Nephron (organoid): ENCODE measurements around the gene USHBP1.

Experiments
- H3K27ac Mint-ChIP-seq, 3 experiments: 2 replicates each; pipeline ENCODE4 v1.8.0; 2020; ENCODE audit warnings: mixed read lengths in 3 of 3, mild to moderate bottlenecking in 2 of 3, moderate library complexity in 1 of 3
- H3K27me3 Mint-ChIP-seq: 2 replicates; pipeline ENCODE4 v1.8.0; 2021; ENCODE audit warnings: low read depth, mild to moderate bottlenecking, moderate library complexity, mixed read lengths
- H3K36me3 Mint-ChIP-seq: 2 replicates; pipeline ENCODE4 v1.8.0; 2020; ENCODE audit warnings: low read depth, mixed read lengths
- H3K4me1 Mint-ChIP-seq: 2 replicates; pipeline ENCODE4 v1.8.0; 2020; ENCODE audit warnings: mixed read lengths
- H3K4me3 Mint-ChIP-seq, 3 experiments: 2 replicates each; pipeline ENCODE4 v1.8.0; 2020; ENCODE audit warnings: mild to moderate bottlenecking in 3 of 3, mixed read lengths in 3 of 3, moderate library complexity in 2 of 3
- H3K9me3 Mint-ChIP-seq: 2 replicates; pipeline ENCODE4 v1.8.0; 2020; ENCODE audit warnings: mixed read lengths
- TF ChIP-seq, protein P1 (sequence below), 3 experiments: fragments of 200-600 bp; sonication (generic); IDR thresholded peaks; one replicate each; pipeline ENCODE4 v1.5.0; 2021; ENCODE audit warnings: antibody characterized with exemption in 3 of 3; ENCODE audit not compliant: unreplicated experiment in 3 of 3

USHBP1 gene

GRCh38 chr19:17260842-17261325 lies 3.7 kb downstream of the USHBP1 start:
- Mint-ChIP-seq H3K27ac (peak overlapping the region in 2 of 3 experiments; percentile 0 to 67), H3K4me3 (no peak overlapping the region), H3K9me3 (no peaks in the 10 kb centered on the region), H3K36me3 (no peaks in the 10 kb centered on the region), H3K27me3 (no peaks in the 10 kb centered on the region), H3K4me1 (no peaks in the 10 kb centered on the region)
- TF ChIP-seq, protein P1, sequence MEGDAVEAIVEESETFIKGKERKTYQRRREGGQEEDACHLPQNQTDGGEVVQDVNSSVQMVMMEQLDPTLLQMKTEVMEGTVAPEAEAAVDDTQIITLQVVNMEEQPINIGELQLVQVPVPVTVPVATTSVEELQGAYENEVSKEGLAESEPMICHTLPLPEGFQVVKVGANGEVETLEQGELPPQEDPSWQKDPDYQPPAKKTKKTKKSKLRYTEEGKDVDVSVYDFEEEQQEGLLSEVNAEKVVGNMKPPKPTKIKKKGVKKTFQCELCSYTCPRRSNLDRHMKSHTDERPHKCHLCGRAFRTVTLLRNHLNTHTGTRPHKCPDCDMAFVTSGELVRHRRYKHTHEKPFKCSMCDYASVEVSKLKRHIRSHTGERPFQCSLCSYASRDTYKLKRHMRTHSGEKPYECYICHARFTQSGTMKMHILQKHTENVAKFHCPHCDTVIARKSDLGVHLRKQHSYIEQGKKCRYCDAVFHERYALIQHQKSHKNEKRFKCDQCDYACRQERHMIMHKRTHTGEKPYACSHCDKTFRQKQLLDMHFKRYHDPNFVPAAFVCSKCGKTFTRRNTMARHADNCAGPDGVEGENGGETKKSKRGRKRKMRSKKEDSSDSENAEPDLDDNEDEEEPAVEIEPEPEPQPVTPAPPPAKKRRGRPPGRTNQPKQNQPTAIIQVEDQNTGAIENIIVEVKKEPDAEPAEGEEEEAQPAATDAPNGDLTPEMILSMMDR (IDR thresholded peaks at IDR 0.05; ENCODE audit: unreplicated experiment in 3 of 3): peak; percentile 88 to 95 (median 89)

DNA sequence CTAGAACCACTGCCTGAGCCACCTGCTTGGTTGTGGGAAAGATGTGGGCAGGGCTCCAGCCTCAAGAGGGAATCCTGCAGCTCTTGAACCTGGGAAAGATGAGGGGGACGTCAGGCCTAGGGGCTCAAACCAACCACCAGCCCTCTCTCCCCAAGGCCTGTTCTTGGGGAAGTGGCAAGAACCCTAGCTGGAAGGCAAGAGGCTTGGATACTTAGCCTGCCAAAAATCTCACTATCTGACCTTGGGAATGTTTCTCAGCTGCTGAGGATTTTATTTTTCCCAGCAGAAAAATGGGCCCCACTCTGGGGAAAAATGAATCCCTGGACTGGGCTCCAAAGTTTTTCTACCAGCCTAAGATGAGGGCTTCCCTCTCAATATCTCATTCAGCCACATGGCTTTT lies 4.6 kb downstream of the USHBP1 start:
- no peaks in the 10 kb centered on the region for H3K36me3 Mint-ChIP-seq

DNA sequence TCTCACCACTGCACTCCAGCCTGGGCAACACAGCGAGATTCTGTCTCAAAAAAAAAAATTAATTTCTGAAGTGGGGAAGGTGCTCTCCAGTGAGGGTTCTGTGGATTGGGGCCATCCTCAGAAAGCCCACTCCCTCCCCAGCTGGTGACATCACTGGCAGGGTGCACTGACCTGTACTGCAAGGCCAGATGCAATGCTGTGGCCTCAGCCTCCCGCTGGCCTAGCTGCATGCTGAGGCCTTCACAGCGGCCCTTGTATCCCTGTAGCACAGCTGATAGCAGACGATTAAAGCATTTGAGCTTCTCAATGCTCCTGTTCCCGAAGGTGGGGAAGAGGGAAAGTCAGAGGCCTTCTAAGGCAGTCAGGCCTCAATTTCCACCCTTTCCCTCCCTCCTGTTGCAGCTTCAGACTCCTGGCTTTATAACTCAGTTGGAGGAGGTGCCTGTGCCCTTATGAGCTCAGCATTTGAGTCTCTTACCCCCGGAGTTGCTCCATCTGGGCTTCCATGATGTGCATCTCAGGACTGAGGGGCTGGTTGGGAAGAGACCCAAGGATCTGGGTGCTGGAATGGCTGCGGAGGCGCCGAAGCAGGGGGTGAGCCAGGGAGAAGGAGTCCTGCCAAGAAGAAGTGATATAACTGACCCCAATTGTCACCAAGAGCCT lies 5.3 kb downstream of the USHBP1 start:
- H3K4me3 Mint-ChIP-seq: no peak overlapping the region
- no peaks in the 10 kb centered on the region for H3K4me1 Mint-ChIP-seq

More for the DNA sequence above, 4.6 kb downstream of the USHBP1 start:
- Mint-ChIP-seq H3K4me3 (no peak overlapping the region), H3K27ac (no peak overlapping the region), H3K4me1 (no peaks in the 10 kb centered on the region), H3K27me3 (no peaks in the 10 kb centered on the region), H3K9me3 (no peaks in the 10 kb centered on the region)
- TF ChIP-seq, protein P1 (IDR thresholded peaks at IDR 0.05; ENCODE audit: unreplicated experiment in 3 of 3): no peak

DNA sequence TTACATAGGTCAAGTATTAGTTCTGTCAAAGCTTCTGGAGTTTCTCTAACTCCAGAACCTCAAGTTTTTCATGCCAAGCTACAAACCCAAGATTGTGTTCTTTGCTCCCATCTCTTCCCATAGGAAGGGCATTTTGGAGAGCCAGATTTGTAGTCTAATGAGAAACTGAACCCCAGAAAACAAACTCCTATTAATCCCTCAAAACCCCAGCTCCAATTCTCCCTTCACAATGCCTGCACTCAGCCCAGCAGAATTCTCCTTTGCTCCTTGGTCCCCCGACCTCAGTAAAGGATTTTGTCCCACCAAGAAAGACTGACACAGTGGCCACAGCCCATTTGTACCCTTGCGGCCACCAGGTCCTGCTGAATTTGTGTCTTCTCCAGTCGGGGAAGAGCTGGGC lies 8.4 kb downstream of the USHBP1 start:
- TF ChIP-seq, protein P1 (IDR thresholded peaks at IDR 0.05; ENCODE audit: unreplicated experiment in 3 of 3): no peak
- no peaks in the 10 kb centered on the region for H3K36me3 Mint-ChIP-seq
- no peak overlapping the region for H3K27ac Mint-ChIP-seq
- no peaks in the 10 kb centered on the region for H3K27me3 Mint-ChIP-seq
- no peaks in the 10 kb centered on the region for H3K9me3 Mint-ChIP-seq
- H3K4me1 Mint-ChIP-seq: no peaks in the 10 kb centered on the region
- H3K4me3 Mint-ChIP-seq: no peak overlapping the region

More for the DNA sequence above, 5.3 kb downstream of the USHBP1 start:
- no peaks in the 10 kb centered on the region for H3K27me3 Mint-ChIP-seq
- TF ChIP-seq, protein P1 (IDR thresholded peaks at IDR 0.05; ENCODE audit: unreplicated experiment in 3 of 3): no peak
- H3K9me3 Mint-ChIP-seq: no peaks in the 10 kb centered on the region
- no peaks in the 10 kb centered on the region for H3K36me3 Mint-ChIP-seq
- no peak overlapping the region for H3K27ac Mint-ChIP-seq

- TF ChIP-seq, protein P1 (IDR thresholded peaks at IDR 0.05; ENCODE audit: unreplicated experiment in 3 of 3): no peak
- H3K27me3 Mint-ChIP-seq: no peaks in the 10 kb centered on the region
- no peaks in the 10 kb centered on the region for H3K36me3 Mint-ChIP-seq
- no peaks in the 10 kb centered on the region for H3K9me3 Mint-ChIP-seq
- H3K27ac Mint-ChIP-seq: no peak overlapping the region
- no peaks in the 10 kb centered on the region for H3K4me1 Mint-ChIP-seq
- no peak overlapping the region for H3K4me3 Mint-ChIP-seq
Observed at GRCh38 chr19:17255150-17255621, 9.4 kb downstream of the USHBP1 start.

GRCh38 chr19:17254636-17255035 lies 9.9 kb downstream of the USHBP1 start:
- no peaks in the 10 kb centered on the region for H3K36me3 Mint-ChIP-seq
- no peaks in the 10 kb centered on the region for H3K4me1 Mint-ChIP-seq
- H3K27me3 Mint-ChIP-seq: no peaks in the 10 kb centered on the region
- no peak overlapping the region for H3K27ac Mint-ChIP-seq
- H3K9me3 Mint-ChIP-seq: no peaks in the 10 kb centered on the region
- TF ChIP-seq, protein P1 (IDR thresholded peaks at IDR 0.05; ENCODE audit: unreplicated experiment in 3 of 3): no peak
- no peak overlapping the region for H3K4me3 Mint-ChIP-seq
